Measurements from ENCODE around the gene GRB2.

GRCh38 chr17:75414488-75414887 lies 9.0 kb upstream of the GRB2 start:
- no peak for TF ChIP-seq JUNB (IDR thresholded peaks at IDR 0.05)
- no peak for TF ChIP-seq CTCF (IDR thresholded peaks at IDR 0.05)
- TF ChIP-seq JUN (IDR thresholded peaks at IDR 0.05): no peak
- no peak for TF ChIP-seq RAD21 (conservative IDR thresholded peaks at IDR 0.05 in 1 of 2, IDR thresholded peaks at IDR 0.05 in 1 of 2)
- no peak for TF ChIP-seq POLR2A (IDR thresholded peaks at IDR 0.05; ENCODE audit: low read length)
